T47D (cell line): ENCODE measurements around the gene KIF2C.
"Not testable (repeated sequence)": the region's sequence is repeated elsewhere in the genome, so short reads cannot be mapped to it uniquely, and the experiment has no call there.

Source experiments
- DNase-seq, 2 experiments: peaks; one replicate each; pipeline versions ENCODE4 v3.0.0 to v3.0.0-alpha.2; 2011 to 2012; ENCODE audit warnings: low read depth in 1 of 2, low spot score in 1 of 2
- JUND ChIP-seq: IDR thresholded peaks from 2 replicates; pipeline ENCODE4 v1.6.1; 2012; ENCODE audit warnings: low read depth
- in situ Hi-C: cut with HindIII; loops from 2 replicates; pipeline ENCODE4 v1.10.0; 2016; ENCODE audit warnings: low sequenced_read_pairs, low pct_unique_long_range_greater_than_20kb

The KIF2C gene

GRCh38 chr1:44723496-44724295 lies 15.9 kb upstream of the KIF2C start:
- DNase-seq, result no peak
- in situ Hi-C loops, result no loop called here
- no peak for TF ChIP-seq JUND

- in situ Hi-C loops, result no loop called here
- no peak for TF ChIP-seq JUND
- no peak for DNase-seq
Measured at GRCh38 chr1:44724296-44724954, 15.2 kb upstream of the KIF2C start.

DNA sequence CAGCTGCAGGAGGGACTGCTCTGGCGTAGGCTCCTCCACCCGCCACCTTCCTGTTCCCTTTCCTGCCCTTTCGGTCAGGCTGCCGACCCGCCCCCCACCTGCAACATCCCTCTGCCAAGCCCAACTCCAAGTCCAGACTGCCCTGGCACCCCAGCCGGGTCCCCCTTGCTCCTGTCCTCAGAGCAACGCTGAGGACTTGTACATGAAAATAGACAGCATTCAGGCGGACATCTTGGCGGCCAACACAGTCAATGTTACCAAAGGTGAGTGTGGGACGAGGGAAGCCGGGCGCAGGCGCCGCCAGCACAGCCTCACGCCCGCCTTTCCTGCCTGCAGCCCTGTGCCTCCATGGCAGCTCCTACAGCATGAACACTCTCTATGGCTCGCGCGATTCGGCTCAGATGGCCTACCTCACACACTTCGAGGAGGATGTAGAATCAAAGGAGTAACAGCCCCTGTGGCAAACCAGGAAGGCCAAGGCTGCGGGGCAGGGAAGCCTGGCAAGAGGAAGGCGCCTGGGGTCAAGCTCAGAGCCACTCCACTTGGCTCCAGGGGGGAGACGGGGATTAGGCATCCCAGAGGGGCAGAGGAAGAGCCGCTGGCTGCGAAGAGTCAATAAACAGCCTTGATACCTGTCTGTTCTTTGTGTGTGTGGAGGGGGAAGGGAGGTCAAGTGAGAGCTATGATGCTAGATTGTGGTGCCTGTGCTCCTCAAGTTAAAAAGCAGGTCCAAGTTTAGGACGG lies 14.5 kb upstream of the KIF2C start:
- in situ Hi-C loops, result no loop called here
- no peak for TF ChIP-seq JUND
- DNase-seq, result no peak

DNA sequence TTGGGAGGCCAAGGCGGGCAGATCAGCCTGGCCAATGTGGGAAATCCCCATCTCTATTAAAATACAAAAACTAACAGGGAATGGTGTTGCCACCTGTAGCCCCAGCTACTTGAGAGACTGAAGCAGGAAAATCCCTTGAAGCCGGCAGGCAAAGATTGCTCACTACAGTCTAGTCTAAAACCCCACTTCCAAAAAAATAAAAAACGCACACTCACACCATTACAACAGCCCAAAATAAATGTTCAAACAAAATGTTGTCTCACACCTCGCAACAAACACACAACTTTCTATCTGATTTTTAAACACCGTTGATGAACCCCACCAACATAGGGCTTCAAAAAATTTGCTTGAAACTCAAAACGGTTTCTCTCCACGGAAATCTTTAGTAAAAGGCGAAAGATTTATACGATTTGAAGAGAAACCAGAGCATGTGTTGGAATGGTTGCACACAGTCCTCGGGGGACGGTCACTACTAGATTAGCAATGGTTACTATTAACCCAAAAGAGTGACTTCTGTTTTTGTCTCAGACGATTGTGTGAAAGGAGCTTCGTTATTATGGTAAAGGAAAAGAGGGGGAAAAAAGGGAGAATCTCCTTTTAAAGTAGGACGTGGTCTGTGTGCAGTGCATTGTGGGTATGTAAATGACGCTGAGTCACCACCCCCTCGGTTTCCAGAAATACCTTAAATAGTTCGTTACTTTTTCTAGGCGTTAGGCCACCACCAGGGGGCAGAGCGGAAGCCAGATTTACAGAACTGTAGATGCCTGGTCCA lies 8.7 kb upstream of the KIF2C start, which contains the start of gene RNU5D-1:
Gene RNU5D-1, minus strand, starts transcription at position 430 of the 772 bp plus-strand sequence.
- in situ Hi-C loops, result no loop called here
- peak; percentile 50 to 96 for DNase-seq
- TF ChIP-seq JUND, result peak; percentile 85

GRCh38 chr1:44733365-44733764 lies 6.3 kb upstream of the KIF2C start:
- in situ Hi-C loops, result no loop called here
- TF ChIP-seq JUND, result no peak
- DNase-seq, result no peak

GRCh38 chr1:44733784-44734183 lies 5.9 kb upstream of the KIF2C start:
- TF ChIP-seq JUND, result no peak
- DNase-seq, result no peak
- in situ Hi-C loops, result no loop called here

- no peak for TF ChIP-seq JUND
- in situ Hi-C loops, result no loop called here
- DNase-seq, result no peak
Measured at GRCh38 chr1:44735992-44736391, 3.6 kb upstream of the KIF2C start.

DNA sequence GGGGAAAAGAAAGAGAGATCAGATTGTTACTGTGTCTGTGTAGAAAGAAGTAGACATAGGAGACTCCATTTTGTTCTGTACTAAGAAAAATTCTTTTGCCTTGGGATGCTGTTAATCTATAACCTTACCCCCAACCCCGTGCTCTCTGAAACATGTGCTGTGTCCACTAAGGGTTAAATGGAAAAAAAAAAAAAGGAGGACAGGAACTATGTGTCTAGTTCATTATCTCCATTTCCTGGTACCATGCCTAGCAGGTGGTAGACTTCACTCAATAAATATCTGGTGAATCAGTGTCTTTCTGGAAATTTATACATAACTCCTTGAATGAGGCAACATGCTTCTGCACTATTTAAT lies 707 bp upstream of the KIF2C start:
- DNase-seq, in situ Hi-C loops: not testable (repeated sequence)

DNA sequence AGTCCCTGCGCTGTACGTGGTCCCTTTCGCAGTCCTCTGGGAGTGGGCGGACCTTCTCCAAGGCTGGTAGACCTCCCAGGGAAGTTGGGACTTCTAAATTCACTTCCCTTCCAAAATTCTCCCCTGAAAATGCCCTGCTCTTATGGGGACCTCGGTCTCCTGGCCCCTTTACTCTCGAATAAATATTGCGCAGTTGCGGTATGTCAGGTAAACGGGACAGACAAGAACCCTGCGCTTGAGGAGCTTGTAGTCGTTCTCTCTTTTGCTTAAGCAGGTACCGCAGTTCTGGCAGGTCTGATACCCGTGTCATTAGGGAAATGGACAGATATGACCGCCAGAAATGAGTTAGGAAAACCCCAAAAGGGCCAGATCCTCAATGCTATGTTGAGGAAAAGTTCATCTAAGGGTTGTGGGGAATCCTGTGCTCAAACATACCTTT lies 561 bp downstream of the KIF2C start:
- in situ Hi-C loops, result no loop called here
- no peak for TF ChIP-seq JUND
- peak in 1 of 2 experiments; percentile 12 for DNase-seq

DNA sequence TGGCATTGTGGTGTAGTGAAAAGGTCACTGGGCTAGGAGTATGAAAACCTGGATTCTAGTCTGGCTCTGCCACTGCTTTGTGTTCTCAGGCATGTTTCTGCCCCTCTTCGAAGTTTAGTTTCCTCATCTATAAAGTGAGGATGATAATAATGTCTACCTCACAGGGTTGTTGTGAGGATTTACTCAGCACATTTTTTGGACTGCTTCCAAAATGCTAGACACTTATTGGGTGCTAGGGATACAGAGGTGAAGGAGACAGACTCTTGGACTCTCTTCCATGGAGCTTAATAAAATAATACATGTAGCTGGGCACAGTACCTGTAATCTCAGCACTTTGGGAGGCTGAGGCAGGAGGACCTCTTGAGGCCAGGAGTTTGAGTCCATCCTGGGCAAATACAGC lies 3.6 kb downstream of the KIF2C start:
- in situ Hi-C loops, result no loop called here
- DNase-seq, result no peak
- TF ChIP-seq JUND, result no peak

DNA sequence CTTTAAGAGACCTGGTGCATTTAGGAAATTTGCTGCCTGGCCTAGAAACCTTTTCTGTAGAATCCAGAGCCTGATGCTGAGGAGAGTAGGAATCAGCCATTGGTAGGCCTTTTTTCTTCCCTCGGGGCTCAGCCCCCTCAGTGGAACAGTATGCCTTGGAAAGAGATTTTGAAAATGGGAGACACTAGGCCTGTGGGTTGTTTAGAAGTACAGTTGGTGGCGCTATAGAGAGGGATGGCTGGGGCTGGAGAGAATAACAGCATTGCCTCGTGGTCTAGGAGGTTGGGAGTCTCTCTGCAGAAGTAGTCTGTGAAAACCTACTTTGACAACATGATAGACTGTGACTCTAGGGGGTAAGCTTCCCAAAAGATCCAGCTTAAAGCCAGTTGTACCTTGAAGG lies 8.2 kb downstream of the KIF2C start:
- in situ Hi-C loops, result no loop called here
- TF ChIP-seq JUND, result no peak

DNA sequence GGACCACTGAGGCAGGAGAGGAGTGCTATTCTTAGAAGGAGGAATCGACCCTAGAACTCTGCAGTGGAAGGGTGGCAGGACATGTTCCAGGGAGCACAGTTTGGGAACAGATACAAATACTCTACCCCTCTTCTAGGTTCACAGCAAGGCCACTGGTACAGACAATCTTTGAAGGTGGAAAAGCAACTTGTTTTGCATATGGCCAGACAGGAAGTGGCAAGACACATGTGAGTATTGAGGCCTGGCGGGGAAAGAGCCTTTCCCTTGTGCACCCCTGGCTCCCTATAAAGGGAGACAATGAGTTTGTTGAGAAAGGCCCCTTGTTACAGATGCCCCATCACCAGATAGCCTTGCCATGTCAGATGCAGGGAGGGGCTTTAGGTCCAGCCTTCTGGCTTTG lies 17.8 kb downstream of the KIF2C start:
- TF ChIP-seq JUND, result no peak
- DNase-seq, result no peak
- in situ Hi-C loops, result no loop called here

More for the DNA sequence above, 8.2 kb downstream of the KIF2C start:
- no peak for DNase-seq
